AG09309 (cell line): ENCODE results near the gene CLEC2A.
"Not testable (repeated sequence)": the region's sequence is repeated elsewhere in the genome, so short reads cannot be mapped to it uniquely, and the experiment has no call there.

Experiments
- DNase-seq: peaks from one replicate; pipeline ENCODE4 v3.0.0-alpha.2; 2010; ENCODE audit warnings: low read depth
- H3K4me3 ChIP-seq: 2 replicates; pipeline ENCODE4 v1.5.1; 2011; ENCODE audit warnings: mild to moderate bottlenecking, low read depth, low read length, moderate library complexity; ENCODE audit not compliant: control insufficient read depth
- CTCF ChIP-seq: IDR thresholded peaks from 2 replicates; pipeline ENCODE4 v1.5.1; 2011; ENCODE audit warnings: mild to moderate bottlenecking, low read depth, low read length, inconsistent platforms; ENCODE audit not compliant: insufficient read depth, control insufficient read depth; ENCODE audit errors: missing control alignments

The CLEC2A gene

DNA sequence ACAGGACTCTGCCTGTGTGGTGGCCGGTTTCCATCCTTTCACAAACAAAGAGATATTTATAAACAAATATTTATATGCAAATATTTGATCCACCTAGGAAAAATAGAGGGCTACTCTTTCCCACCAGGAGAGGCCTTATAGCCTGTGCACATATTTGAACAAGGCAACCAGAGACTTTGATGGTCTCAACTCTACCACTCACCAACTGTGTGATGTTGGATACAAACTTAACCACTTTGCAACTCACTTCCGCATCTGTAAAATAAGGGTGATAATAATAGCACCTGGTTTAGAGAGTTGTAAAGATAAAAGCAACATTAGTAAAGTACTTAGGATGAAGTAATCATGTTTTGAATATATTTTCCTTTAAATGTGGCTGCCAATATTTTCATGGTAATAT is 37.5 kb upstream of the CLEC2A start:
- no peak for DNase-seq
- H3K4me3 ChIP-seq = no peak overlapping the region
- TF ChIP-seq CTCF = no peak

DNA sequence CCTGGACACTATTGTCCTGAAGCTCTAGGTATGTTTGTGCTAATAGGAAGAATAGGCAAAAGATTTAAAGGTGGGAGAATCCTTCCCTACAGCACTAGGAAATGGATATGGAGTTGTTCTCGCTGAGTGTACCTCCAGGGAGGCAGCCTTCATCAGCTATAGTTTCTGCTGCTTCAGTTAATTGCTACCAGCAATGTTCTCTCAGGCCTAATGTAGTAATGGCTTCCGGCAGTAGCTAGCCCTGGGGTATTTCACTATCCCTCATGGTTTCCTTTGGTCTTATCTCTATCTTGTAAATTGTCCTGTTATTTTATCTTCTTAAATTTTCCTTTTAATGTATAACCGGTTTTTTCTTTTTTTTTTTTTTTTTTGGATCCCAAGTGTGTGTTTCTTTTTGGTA is 29.7 kb upstream of the CLEC2A start:
- no peak for TF ChIP-seq CTCF
- no peak overlapping the region for H3K4me3 ChIP-seq
- no peak for DNase-seq

GRCh38 chr12:9961106-9961505 is 28.9 kb upstream of the CLEC2A start:
- TF ChIP-seq CTCF = no peak

GRCh38 chr12:9960590-9960989 is 28.4 kb upstream of the CLEC2A start:
- TF ChIP-seq CTCF = no peak
- no peak overlapping the region for H3K4me3 ChIP-seq
- no peak for DNase-seq

More at GRCh38 chr12:9961106-9961505, 28.9 kb upstream of the CLEC2A start:
- no peak overlapping the region for H3K4me3 ChIP-seq
- no peak for DNase-seq

DNA sequence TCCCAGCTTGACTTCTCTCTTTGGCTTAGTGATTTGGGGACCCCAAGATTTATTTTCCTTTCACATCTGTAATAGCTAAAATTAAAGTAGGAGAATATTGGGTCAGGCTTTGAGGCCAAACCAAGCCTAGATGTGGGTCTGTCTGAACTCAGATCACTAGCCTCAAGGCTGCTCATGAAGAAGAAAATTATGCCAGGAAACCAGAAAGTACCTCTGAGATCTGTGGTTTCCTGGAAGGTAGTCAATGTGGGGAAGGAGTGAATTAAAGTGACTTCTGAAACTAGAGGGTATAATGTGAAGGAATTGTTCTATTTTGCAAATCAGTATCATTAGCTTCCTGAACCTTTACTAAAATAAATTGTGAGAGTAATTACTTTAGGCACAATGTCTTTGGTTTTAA is 25.7 kb upstream of the CLEC2A start:
- no peak for TF ChIP-seq CTCF
- H3K4me3 ChIP-seq = no peak overlapping the region
- no peak for DNase-seq

GRCh38 chr12:9952954-9953729 is 21.0 kb upstream of the CLEC2A start:
- not testable (repeated sequence) for H3K4me3 ChIP-seq, DNase-seq

- TF ChIP-seq CTCF = no peak
- DNase-seq = no peak
- no peak overlapping the region for H3K4me3 ChIP-seq
Measured at GRCh38 chr12:9951026-9951675, 19.0 kb upstream of the CLEC2A start.
